Muscle of back (tissue), 11 donors: ENCODE data around the gene KCTD4. TPM values are rescaled to one million over a fixed set of nuclear protein-coding genes. Genes with fewer than 3 reads are reported as not detected.

ENCODE experiments used
- DNase-seq, 3 donors: peaks; one replicate each; pipeline versions ENCODE4 v3.0.0 to v3.0.0-alpha.2; 2013
- polyA plus RNA-seq, 10 donors: library from polyadenylated mRNA; unstranded; fragments of 120-200 nt; gene quantifications; one replicate each; pipeline ENCODE4 v1.2.1, GENCODE V29; 2013; ENCODE audit not compliant: insufficient read length in 10 of 10

Gene KCTD4
- polyA plus RNA-seq, 10 donors, result 0.07 to 0.22 (median 0.19) TPM; not detected in 5

DNA sequence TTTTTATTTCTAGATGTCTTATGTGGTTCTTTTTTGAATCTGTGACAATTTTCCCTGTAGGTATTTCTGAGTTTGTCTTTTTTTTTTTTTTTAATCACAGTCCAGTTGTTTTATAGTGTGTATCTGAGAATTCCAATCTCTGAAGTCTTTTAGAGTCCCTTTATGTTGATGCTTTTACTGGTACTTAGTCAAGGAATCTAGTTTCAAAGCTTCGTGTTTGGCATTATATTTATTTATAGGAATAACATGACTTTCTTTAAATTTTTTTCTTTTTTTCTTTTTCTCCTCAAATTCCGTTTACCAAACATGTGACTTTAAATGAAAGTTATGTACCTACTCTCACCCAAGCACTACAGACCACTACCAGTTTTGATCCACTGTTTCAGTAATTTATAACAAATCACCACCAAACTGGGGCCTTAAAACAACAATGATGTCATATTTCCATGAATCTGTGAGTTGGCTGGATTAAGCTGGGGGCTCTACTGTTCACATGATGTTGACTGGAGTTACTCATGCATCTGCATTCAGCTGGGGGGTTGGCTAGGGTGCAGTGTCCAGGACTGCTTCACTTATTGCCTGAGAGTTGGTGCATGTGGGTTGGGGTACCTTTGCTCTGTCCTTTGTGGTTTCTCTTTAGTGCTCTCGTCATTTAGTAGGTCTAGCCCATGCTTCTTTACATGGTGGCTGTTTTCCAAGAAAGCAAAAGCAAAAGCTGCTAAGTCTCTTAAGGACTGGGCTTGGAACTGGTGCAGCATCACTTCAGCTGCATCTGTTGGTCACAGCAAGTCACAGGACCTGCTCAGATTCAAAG is 22.3 kb downstream of the KCTD4 start:
- peak; percentile 36 to 72 (median 68) for DNase-seq

DNA sequence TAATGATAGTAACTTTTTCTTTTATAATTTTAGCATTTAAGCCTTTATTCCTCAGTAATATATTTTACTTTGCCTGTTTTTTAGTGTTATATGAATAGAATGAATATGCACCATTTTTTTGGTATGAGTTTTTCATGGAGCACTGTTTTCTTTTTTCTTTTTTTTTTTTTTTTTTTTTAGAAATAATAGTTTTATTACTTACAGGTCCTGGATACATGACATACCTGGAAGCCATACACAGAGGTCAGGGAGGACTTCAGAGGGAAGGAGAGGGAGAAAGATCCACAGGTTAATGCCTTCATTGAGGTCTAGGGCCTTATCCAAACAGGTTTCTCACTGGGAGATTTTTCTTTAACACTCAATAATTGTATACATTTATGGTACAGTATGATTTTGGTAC is 26.4 kb downstream of the KCTD4 start:
- no peak for DNase-seq

DNA sequence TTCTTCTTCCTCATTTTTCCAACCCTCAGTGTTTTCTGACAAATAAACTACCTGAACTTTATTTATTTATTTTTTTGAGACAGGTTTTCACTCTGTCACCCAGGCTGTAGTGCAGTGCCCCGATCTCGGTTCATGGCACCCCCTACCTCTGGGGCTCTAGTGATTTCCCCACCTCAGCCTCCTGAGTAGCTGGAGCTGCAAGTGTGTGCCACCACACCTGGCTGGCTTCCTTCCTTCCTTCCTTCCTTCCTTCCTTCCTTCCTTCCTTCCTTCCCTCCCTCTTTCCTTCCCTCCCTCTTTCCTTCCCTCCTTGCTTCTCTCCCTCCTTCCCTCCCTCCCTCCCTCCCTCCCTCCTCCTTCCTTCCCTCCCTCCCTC is 32.3 kb downstream of the KCTD4 start:
- no peak for DNase-seq

DNA sequence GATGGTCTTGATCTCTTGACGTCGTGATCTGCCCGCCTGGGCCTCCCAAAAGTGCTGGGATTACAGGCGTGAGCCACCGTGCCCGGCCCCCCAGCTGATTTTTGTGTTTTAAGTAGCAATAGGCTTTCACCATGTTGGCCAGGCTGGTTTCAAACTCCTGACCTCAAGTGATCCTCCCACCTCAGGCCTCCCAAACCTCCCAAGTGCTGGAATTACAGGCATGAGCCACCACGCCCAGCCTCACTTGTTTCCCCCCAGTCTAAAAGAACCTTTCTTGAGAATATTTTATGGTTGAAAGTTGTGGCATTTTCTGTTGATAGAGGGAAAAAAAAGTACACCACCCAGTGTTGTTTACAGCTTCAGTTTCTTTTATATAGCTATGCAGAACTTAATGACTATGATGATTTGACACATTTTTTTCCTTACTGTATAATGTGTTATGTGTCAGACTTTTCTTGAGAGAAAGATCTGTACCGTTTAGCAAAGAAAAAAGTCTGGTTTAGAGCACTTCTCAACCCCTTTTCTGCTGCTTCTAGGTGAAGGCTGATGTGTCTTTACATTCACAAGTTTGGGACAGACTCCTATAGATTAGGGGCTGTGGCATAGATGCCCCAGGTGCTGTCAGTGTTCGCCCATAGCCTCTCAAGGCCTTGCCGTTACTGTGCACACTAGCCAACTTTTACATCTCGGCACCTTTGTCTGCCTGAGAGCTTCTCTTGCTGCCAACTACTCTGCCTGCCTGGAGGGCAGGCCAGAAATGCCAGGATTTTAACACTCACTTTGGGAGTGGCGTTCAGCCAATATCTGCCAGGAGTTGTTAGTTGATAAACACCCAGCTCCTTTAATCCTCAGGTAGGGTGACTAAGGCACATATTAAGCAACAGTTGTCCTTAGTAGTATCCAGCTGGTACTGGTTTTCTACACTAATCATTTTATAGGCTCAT is 33.0 kb downstream of the KCTD4 start:
- DNase-seq, result no peak

DNA sequence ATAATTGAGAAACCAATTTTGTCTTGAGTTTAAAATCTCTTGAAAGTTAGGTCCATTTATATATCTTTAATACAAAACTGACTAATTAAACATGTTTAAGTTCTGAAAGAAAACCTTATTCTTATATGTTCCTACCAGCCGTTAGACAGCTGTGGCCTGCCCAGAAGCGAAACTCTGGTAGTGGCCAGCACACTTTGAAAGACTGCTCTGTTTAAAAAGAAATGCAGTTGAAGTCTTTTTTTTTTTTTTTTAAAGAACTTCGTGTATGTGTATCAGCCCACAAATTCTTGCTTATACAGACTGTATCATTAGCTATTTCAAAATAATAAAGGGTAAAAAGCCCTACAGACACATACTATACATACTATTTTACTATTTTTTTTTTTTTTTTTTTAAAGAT is 34.0 kb downstream of the KCTD4 start:
- DNase-seq, result no peak

DNA sequence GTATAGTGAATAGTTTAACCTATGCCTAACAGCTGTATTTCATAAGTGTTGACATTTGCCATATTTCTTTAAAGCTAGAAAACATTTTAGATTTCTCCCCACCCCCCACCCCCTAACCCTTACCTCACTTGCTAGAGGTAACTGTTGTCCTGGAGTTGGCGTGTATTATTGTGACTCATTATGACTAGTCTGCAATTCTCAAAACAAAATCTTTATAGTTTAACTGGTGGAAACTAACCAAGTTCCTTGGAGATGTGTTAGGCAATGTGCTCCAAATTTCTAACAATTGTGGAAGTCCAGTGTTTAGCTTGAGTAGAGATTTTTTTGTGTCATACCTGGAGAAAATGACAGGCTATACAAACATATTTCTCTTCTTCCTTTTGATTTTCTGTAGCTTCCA is 38.0 kb downstream of the KCTD4 start:
- peak in 1 of 3 donors; percentile 64 for DNase-seq

DNA sequence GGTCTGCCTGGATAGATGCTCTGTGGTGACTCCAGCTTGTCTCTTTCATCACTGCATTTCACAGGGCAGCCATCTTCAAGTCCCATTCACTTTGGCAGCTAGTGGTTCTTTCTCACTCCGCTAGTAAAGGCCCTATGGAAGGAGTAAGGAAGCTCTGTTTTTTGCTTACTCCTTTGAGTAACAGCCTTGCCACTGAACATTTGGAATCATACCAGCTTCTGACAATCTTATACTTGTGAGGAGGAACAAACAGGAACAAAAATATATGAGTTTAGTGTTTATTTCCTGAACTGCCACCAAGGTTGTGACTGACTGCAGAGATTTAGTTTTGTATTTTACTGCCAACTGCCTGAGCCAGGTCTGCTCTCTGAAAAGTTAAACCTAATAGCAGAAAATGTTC is 38.7 kb downstream of the KCTD4 start:
- peak in 2 of 3 donors; percentile 6 to 22 for DNase-seq

DNA sequence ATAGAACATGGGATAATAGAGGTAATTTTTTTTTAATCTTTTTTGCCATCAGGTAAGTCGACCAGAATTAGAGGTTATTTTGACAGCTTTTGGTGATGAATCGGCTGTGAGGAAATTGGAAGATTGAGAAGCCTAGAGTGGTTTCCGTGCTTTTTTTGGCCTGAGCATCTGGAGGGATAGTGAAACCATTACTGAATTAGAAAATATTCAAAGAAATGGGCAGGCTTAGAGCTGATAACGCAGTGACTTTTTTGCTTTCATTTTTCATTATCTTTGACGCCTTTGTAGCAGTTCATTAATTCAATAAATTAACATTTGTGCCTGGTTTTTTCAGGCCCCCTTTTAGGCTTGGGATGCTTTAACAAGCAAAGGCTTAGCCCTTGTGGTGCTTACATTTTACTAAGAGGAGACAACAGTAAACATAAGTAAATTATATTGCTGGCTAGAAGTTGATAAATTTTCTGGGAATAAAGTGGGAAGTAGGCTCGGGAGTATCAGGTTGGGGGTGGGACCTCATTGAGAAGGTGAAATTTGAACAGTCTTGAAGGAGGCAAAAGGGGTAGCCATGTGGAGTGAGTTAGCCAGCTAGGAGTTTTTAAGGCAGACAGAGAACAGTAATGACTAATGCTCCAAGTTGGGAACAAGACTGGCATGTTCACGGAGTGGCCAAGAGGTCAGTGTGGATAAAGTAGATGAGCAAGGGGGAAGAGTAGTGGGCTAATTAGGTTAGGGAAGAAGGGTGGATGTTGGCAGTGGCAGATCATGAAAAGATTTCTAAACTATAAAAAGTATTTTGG is 44.1 kb downstream of the KCTD4 start:
- DNase-seq, result no peak

DNA sequence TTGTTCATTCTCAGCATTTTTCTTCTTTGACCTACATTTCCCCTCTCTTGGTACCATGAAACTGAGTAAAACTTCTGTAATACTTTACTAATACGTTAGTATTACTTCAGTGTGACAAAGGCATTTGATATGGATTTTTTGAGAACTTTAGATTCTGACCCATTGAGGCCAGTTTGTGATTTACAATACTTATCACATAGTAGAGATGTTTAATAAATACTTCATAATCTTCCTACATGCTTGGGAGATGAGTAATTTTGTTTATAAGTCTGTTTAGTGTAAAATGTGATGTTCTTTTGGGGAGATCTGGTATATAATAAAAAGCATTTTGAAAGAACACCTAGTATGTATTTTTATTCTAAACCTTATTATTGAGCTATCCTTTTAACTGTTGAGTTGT is 50.9 kb downstream of the KCTD4 start:
- DNase-seq, result no peak

DNA sequence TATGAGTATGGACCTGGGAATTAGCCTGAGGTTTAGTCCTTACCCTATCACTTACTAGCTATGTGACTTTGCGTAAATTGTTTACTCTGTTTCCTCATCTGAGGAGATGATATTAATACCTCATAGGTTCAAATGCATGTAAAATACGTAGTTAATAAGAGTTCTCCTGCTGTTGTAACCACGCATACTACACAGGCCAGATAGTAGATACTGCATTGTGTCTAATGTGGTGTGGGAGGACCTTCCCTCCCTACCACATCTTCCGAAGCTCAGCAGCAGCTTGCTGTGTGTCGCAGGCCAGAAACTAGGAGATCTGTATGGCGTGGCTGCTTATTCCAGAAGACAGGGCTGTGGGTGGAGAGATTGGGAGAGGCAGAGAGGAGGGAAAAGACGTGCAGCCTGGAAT is 57.5 kb downstream of the KCTD4 start:
- DNase-seq, result no peak

Other genes with a start within 250 kb of the KCTD4 start
- gene NUFIP1, start 211.6 kb downstream of the KCTD4 start, polyA plus RNA-seq, result 10 to 100 TPM in 1 of 10 donors, 1 to 10 TPM in 9; 6.5 to 10.8 (median 8.3) TPM
- 10 to 100 TPM; 25.1 to 36.8 (median 29.6) TPM for gene GPALPP1, start 211.5 kb downstream of the KCTD4 start, polyA plus RNA-seq
- gene GTF2F2, start 80.5 kb downstream of the KCTD4 start, polyA plus RNA-seq, result 10 to 100 TPM; 17.0 to 21.1 (median 19.2) TPM
- 1,000 to 10,000 TPM; 8,104 to 9,462 (median 8,579) TPM for gene TPT1, start 140.1 kb upstream of the KCTD4 start, polyA plus RNA-seq
- 10 to 100 TPM; 12.3 to 26.2 (median 15.3) TPM for gene SLC25A30, start 217.3 kb upstream of the KCTD4 start, polyA plus RNA-seq